OCI-M1 (cell line): ENCODE results near the gene TMEM258.

Source experiments
- DNase-seq: peaks from one replicate; lab custom pipeline; 2025; lab: John Stamatoyannopoulos, UW

The TMEM258 gene

GRCh38 chr11:61739966-61740365 is 52.4 kb downstream of the TMEM258 start:
- DNase-seq, result no peak

- no peak for DNase-seq
These were observed 53.0 kb downstream of the TMEM258 start for GRCh38 chr11:61739413-61739812.
